ENCODE results near the gene AHDC1.
"Not testable (repeated sequence)": the region's sequence is repeated elsewhere in the genome, so short reads cannot be mapped to it uniquely, and the experiment has no call there.

Gene AHDC1

DNA sequence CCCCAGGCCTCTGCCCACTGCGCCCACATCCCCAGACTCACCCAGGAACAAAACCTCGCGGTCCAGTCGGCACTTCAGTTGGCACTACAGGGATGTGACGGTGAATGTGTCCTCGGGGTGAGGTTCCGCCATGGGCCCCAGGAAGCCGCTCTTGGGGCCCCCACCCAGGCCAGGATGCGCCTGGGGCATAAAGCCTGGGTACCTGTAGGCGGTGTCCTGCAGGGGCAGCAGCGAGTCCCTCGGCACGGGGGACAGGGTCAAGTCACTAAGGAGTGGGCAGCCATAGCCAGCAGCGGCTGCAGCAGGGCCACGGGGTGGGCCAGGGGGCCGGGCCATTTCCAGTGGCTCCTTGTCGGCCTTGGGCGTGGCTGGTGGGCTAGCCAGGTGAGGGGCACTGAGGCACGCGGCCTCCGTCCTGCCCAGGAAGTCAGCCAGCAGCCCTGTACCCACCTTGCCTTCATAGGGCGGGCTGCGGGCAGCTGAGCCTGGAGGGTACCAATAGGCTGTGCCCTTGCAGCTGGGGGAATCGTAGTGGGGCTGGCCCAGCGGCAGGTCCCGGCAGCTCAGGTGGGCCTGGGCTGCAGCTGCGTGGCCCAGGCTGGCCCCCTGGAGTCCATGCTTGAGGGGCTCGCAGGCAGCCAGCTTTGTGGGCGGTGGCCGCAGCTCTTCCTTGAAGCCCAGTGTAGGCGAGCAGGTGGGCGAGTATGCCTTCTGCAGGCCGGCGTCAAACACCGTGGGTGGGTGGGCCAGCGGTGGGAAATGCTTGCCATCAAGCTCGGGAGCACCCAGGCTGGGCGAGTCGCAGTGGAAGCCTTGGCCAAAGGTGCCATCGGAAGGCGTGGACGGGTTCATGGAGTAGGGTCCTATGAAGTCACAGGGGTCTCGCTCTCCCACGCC, 56.5 kb downstream of the AHDC1 start:
- DNase-seq: no peak

GRCh38 chr1:27545876-27546275, 58.1 kb downstream of the AHDC1 start:
- no peak for DNase-seq

DNA sequence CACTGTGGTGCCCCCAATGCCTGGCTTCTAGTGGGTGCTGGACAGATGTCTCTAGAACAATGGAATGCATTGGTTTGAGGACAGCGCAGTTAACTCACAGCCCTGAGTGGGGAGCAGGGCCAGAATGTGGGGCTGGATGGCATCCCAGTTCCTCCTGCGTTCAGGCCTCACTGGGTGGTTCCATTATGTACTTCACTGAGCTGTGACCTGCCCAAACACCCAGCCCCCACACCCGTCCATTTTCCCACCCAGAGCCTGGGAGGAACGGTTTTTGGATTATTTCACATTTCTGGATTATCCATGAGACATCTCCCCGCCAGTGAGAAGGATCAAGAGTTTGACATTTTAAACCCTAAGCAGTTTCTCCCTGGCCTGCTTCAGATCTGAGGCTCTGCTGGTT, 58.7 kb downstream of the AHDC1 start:
- no peak for DNase-seq

GRCh38 chr1:27544834-27545233, 59.1 kb downstream of the AHDC1 start:
- DNase-seq: no peak

GRCh38 chr1:27543284-27543683, 60.7 kb downstream of the AHDC1 start:
- DNase-seq: no peak

DNA sequence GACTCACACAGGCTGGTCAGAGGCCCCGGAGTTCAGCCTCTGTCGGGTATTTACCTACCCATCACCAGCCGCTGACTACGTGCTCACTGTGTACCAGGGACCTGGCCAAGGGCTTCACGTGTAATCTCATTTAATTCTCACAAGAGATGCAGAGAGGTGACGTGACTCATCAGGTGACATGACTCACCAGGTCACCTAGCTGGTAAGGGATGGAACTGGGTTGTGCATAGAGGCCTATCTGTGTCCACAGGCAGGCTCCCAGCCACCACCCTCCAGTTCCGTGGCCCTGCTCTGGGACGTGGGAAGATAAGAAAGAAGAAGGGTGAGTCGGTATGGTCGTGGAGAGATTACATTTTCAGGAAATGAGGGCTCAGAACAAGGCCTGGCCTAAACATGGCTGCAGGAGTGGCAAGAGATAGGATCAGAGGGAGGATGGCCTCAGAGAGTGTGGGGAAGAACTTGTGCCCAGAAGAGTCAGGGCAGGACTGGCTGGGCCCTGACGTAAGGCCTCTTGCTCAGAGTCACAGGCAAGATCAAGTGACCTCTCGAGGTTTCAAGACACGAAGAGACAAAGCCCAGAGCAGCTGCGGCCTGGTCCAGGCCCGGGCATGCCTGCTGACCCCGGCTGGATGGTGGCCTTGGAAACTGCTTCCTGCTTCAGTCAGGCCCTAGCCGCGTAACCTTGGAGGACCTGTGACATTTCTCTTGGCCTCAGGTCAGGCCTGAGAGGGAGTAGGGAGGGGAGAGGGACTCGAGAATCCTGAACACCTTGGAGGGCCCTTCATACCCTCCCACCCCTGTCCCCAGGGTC, 61.3 kb downstream of the AHDC1 start:
- peak; percentile 92 for DNase-seq

DNA sequence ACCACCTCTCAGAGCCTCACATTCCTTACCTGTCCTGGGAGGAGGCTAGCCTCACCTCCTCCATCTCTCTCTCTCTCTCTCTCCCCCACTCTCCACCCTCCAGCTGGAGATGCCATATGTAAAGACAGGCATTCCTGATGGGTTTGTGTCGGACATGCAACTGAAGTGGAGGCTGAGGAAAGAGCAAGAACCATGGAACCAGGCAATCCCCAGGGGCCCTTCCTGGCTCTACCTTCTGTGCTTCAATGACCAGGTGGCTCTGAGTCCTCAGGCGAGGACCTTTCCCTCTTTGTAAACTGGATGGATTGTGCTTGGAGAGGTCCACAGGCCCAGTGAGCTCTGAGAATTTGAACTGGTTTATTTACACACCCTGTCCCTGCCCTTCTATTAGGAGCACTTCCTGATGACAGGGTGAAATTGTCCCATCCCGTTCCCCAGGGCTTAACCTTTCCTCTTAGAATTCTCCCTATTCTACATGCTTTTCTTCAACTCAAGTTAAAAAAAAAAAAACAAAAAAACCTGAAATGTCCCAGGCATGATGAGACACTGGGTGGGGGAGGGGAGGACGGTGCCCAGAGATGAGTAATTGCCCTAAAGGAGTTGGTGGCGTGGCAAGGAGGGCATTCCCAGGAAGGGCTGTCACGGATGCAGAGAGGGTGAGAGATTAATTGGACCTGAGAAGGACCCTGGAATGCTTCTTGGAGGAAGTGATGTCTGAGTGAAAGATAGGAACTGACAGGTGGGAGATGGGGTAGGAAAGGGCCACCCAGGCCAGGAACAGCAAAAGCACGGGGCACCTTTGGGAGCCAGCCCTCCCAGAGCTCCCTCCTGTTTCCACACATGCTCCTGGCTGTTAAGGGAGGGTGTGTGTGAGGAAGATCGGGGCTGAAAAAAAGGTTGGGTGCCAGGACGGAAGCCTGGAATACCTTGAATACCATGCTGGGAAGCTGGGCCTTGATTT, 63.8 kb downstream of the AHDC1 start:
- peak; percentile 96 for DNase-seq

GRCh38 chr1:27538793-27539192, 65.2 kb downstream of the AHDC1 start:
- peak; percentile 85 for DNase-seq

- not testable (repeated sequence) for DNase-seq
Observed at GRCh38 chr1:27538305-27538676, 65.7 kb downstream of the AHDC1 start.

GRCh38 chr1:27536767-27537166, 67.2 kb downstream of the AHDC1 start:
- DNase-seq: peak; percentile 98

DNA sequence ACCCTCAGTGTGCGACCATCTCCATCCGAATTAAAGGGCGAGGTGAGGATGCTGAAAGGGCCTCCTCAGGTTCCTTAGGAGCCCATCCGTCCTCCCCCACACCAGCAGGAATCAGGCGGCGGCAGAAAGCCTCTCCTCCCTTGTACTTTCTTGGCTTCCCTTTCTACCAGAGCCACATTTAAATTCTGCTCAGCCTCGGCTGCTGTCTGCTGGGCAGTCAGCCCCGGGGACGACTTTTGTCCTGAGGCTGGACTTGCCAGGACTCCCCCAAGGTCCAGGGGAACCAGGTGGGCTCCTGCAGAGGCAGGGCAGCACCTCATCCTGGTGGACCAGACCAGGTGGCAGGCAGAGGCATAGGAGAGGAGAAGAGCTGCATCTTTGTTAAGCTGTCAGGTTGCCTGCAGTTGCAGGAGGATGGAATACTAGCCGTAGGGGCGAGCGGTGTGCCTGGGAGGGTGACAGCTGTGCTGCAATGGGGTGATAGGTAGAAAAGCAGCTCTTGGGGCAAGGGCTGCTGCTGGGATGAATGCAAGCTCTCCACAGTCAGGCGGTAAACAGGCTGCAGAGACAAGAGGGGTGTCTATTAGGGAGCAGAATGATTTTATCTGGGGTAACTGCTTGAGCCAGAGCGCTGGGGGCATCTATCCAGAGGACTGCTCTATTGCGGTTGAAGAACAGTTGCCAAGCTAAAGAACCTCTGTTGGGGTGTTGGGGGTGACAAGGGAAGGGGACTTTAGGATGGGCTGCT, 67.8 kb downstream of the AHDC1 start:
- no peak for DNase-seq

DNA sequence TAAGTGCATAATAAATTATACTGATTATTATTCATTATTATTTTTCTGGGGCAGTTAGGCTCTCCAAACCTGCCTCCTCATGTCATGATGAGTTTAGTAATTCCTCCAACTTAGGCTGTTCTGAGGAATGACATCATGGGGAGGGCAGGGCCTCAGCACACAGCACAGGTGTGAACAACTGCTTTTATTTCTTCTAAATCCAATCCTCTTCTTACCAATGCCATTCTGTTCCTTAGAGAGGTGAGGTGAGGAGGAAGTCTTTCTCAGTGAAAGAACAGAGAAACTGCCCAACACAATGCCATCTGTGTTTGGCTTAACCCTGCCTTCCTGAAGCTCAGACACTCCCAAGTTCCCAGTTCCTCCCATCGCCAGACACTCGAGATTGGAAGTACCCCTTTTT, 68.6 kb downstream of the AHDC1 start:
- no peak for DNase-seq

DNA sequence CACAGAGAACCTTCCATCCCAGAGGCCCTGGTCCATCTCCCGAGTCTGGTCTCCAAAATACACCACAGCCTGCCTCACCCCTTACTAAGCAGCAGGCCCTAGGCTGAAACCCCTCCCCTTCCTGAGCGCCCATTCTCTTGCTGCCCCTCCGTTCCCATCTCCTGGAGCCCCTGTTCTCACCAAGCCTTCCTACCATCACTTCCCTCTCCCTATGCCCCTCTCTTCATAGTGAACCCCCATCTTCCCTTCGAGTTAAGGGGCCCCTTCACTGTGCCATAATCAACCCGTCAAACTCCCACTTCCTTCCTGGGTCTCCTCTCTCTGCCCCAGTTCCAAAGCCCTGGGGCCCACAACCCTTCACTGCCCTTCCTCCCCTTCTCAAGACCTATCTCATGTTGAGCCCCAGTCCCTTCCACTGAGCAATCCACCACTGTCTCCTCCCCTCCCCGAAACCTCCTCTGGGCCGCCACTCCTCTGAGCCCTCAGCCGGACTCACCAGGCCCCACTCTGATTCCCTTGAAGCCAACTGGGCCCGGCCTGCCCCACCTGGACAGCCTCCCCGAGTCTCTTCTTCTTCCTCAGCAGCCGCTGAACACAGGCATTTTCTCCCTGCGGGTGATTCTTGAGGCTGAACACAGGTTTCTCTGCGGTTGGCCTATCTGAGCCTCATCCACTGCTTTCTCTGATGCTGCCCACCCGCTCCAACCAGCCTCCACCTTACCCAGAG, 71.8 kb downstream of the AHDC1 start:
- DNase-seq: no peak

DNA sequence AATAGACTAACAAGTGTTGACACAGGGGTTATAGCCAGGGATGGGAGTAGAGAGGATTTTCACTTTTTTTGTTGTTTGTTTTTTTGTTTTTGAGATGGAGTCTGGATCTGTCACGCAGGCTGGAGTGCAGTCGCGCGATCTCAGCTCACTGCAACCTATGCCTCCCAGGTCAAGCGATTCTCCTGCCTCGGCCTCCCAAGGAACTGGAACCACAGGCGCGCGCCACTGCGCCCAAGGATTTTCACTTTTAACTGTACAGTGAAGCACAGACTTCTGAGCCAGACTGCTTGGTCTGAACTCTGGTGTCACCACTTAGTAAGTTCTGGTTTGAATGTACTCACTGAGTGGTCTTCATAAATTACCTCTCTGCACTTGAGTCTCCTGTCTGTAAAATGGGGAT, 73.8 kb downstream of the AHDC1 start:
- DNase-seq: no peak

- no peak for DNase-seq
Observed at GRCh38 chr1:27529704-27530018, 74.3 kb downstream of the AHDC1 start.

- peak; percentile 90 for DNase-seq
Observed at GRCh38 chr1:27528818-27529703, 74.9 kb downstream of the AHDC1 start.

DNA sequence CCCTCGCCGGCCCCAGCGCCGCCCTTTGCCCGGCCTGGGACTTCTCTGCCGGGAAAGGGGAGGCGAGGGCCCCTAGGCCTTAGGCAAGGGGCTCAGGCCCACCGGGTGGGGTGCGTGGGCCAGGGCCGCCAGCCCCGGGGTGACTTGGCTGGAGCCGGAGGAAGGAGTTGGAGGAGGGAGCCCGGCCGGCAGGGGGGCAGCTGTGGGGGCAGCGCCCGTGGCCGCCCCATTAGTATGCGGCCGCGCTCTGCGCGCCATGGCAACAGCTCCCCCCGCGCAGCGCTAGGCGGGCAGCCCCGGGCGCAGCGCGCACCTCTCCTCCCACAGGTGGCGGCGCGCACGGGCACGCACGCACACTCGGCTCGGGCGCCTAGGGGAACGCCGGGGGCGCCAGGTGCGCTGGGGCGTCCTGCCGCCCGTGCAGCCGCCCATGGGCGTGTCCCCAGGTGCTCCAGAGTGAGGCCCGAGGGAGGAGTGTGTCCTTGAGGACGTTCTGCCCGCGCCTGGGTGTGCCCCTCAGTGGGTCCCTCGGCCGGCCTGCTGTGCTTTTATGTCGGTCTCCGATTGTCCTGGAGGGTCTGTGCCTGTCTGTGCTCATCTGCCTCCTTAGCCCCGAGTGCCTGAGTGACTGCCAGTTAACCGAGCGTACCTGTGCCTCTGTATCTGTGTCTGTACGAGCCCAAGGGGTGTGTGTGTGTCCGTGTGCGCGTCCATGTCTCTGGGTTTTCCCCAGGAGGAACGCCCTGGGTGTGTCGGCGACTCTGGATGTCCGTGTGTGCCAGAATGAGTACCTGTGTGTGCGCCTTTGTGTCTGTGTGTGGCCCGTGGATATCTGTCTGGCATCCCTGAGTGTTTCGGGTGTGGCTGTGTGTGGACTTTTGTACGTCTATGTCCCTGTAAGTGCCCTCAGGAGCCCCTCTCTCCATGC, 75.8 kb downstream of the AHDC1 start:
- DNase-seq: peak; percentile 88

GRCh38 chr1:27527223-27527889, 76.6 kb downstream of the AHDC1 start:
- no peak for DNase-seq

All from NCI-H226 (cell line).